LHCN-M2 (cell line): ENCODE measurements around the gene PSMC3IP. TPM values are rescaled to one million over a fixed set of nuclear protein-coding genes. Genes with fewer than 3 reads are reported as not detected.
"Not testable (repeated sequence)": the region's sequence is repeated elsewhere in the genome, so short reads cannot be mapped to it uniquely, and the experiment has no call there.

Experiments
- DNase-seq: peaks from one replicate; pipeline ENCODE4 v3.0.0-alpha.2; 2012; ENCODE audit warnings: low read depth
- total RNA-seq: library from RNA; depleted of rRNA; stranded (reverse); fragments of >200 nt; gene quantifications from 2 replicates; pipeline ENCODE4 v1.2.3, GENCODE V29; 2014

Gene PSMC3IP
- total RNA-seq, 1 experiment from 2014 or later: 23.2 TPM

GRCh38 chr17:42561897-42562387, 15.6 kb downstream of the PSMC3IP start, which contains the start of gene COASY:
Gene COASY, plus strand, starts transcription at chr17:42562148. Its CDS starts 475 bp downstream, at chr17:42562623.
- peak; percentile 97 for DNase-seq

GRCh38 chr17:42560246-42560645, 17.3 kb downstream of the PSMC3IP start:
- no peak for DNase-seq

- no peak for DNase-seq
Measured at GRCh38 chr17:42559075-42559474, 18.5 kb downstream of the PSMC3IP start.

GRCh38 chr17:42555961-42556617, 21.4 kb downstream of the PSMC3IP start:
- not testable (repeated sequence) for DNase-seq

- no peak for DNase-seq
Measured at GRCh38 chr17:42555122-42555622, 22.4 kb downstream of the PSMC3IP start.

- peak; percentile 69 for DNase-seq
Measured at GRCh38 chr17:42554250-42555121, 23.0 kb downstream of the PSMC3IP start.

GRCh38 chr17:42553866-42554249, 23.7 kb downstream of the PSMC3IP start:
- DNase-seq: peak; percentile 47

GRCh38 chr17:42553161-42553818, 24.2 kb downstream of the PSMC3IP start:
- DNase-seq: no peak

- DNase-seq: not testable (repeated sequence)
Measured at GRCh38 chr17:42552736-42553135, 24.8 kb downstream of the PSMC3IP start, which contains the start of gene HSD17B1. Gene HSD17B1, plus strand, starts transcription at chr17:42552923. Its CDS starts 11 bp downstream, at chr17:42552934.

- no peak for DNase-seq
Measured at GRCh38 chr17:42548993-42549755, 28.4 kb downstream of the PSMC3IP start.

GRCh38 chr17:42548070-42548837, 29.3 kb downstream of the PSMC3IP start:
- no peak for DNase-seq

GRCh38 chr17:42547698-42548069, 29.8 kb downstream of the PSMC3IP start:
- no peak for DNase-seq

- no peak for DNase-seq
Measured at GRCh38 chr17:42547001-42547461, 30.5 kb downstream of the PSMC3IP start.

- DNase-seq: not testable (repeated sequence)
Measured at GRCh38 chr17:42545755-42546505, 31.6 kb downstream of the PSMC3IP start.

GRCh38 chr17:42544874-42545283, 32.6 kb downstream of the PSMC3IP start:
- DNase-seq: no peak

- DNase-seq: no peak
Measured at GRCh38 chr17:42543190-42544079, 34.1 kb downstream of the PSMC3IP start.

- no peak for DNase-seq
Measured at GRCh38 chr17:42541041-42541833, 36.3 kb downstream of the PSMC3IP start.
